A204.1 (cell line): ENCODE results near the gene RASGRP2.
"Not testable (repeated sequence)": the region's sequence is repeated elsewhere in the genome, so short reads cannot be mapped to it uniquely, and the experiment has no call there.

Source experiments
- FAIRE-seq: peaks from 2 replicates; lab custom pipeline; 2012; peaks lifted over from hg19 to GRCh38; lab: Jason Lieb, UNC

Gene RASGRP2

GRCh38 chr11:64718084-64718779 lies 25.7 kb downstream of the RASGRP2 start:
- FAIRE-seq: no peak

- no peak for FAIRE-seq
Measured at GRCh38 chr11:64717268-64717578, 26.7 kb downstream of the RASGRP2 start.

- no peak for FAIRE-seq
Measured at GRCh38 chr11:64716473-64717267, 27.3 kb downstream of the RASGRP2 start.

- FAIRE-seq: no peak
Measured at GRCh38 chr11:64715756-64716472, 28.0 kb downstream of the RASGRP2 start.

GRCh38 chr11:64715110-64715509 lies 28.8 kb downstream of the RASGRP2 start:
- FAIRE-seq: no peak

GRCh38 chr11:64714666-64715065 lies 29.3 kb downstream of the RASGRP2 start:
- no peak for FAIRE-seq

GRCh38 chr11:64713781-64714363 lies 30.1 kb downstream of the RASGRP2 start:
- FAIRE-seq: no peak

GRCh38 chr11:64713016-64713707 lies 30.8 kb downstream of the RASGRP2 start:
- no peak for FAIRE-seq

- no peak for FAIRE-seq
Measured at GRCh38 chr11:64712430-64713015, 31.4 kb downstream of the RASGRP2 start.

- FAIRE-seq: no peak
Measured at GRCh38 chr11:64711956-64712362, 32.0 kb downstream of the RASGRP2 start.

- FAIRE-seq: no peak
Measured at GRCh38 chr11:64711138-64711955, 32.6 kb downstream of the RASGRP2 start.

GRCh38 chr11:64710418-64711137 lies 33.4 kb downstream of the RASGRP2 start:
- FAIRE-seq: no peak

- no peak for FAIRE-seq
Measured at GRCh38 chr11:64705501-64705900, 38.4 kb downstream of the RASGRP2 start.

GRCh38 chr11:64703048-64703447 lies 40.9 kb downstream of the RASGRP2 start:
- FAIRE-seq: no peak

GRCh38 chr11:64701956-64702355 lies 42.0 kb downstream of the RASGRP2 start:
- not testable (repeated sequence) for FAIRE-seq

- FAIRE-seq: no peak
Measured at GRCh38 chr11:64698427-64698826, 45.5 kb downstream of the RASGRP2 start.

GRCh38 chr11:64697663-64698375 lies 46.1 kb downstream of the RASGRP2 start:
- FAIRE-seq: no peak

- no peak for FAIRE-seq
Measured at GRCh38 chr11:64696045-64696444, 47.9 kb downstream of the RASGRP2 start.

- no peak for FAIRE-seq
Measured at GRCh38 chr11:64695548-64695947, 48.4 kb downstream of the RASGRP2 start.
